HG02610 (cell line): ENCODE results near the gene PLEKHB1.

Experiments
- ATAC-seq: cut with Tn5 transposase; IDR thresholded peaks from one replicate; pipeline ENCODE4 v1.9.1; 2021; ENCODE audit warnings: mild to moderate bottlenecking, moderate library complexity; ENCODE audit not compliant: unreplicated experiment

Gene PLEKHB1

GRCh38 chr11:73648121-73648520 is 1.7 kb downstream of the PLEKHB1 start:
- ATAC-seq, result no peak

- no peak for ATAC-seq
These were observed 2.2 kb downstream of the PLEKHB1 start for GRCh38 chr11:73648571-73649046.

- no peak for ATAC-seq
These were observed 2.8 kb downstream of the PLEKHB1 start for GRCh38 chr11:73649206-73649605.

DNA sequence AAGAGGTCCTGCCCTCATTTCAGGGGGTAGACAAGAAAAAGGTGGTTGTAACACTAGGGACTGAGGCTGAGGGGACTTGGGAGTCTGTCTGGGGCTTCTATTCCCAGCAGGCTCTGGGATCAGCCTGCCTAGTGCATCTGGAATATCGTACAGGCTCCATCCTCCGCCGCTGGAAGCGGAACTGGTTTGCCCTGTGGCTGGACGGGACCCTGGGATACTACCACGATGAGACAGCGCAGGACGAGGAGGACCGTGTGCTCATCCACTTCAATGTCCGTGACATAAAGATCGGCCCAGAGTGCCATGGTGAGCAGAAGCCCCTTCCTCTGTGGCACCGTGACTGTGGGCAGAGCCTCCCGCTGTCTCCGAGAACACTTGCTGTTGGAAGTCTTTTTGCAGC is 4.0 kb downstream of the PLEKHB1 start:
- no peak for ATAC-seq

DNA sequence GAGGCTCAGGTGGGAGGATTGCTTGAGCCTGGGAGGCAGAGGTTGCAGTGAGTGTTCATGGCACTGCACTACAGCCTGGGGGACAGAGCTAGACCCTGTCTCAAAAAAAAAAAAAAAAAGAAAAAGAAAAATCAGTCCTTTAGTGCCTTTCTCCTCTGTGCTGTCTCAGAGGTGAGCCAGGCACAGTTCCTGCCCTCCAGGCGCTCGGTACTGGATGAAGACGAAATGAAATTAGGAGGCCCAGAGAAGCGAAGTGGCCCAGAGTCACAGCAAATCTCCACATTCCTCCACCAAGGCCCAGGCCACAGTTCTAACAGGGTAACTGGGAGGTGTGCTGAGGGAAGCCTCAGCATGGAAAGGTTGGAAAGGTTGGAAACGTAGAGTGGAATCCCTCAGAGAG is 4.9 kb downstream of the PLEKHB1 start:
- ATAC-seq, result no peak

DNA sequence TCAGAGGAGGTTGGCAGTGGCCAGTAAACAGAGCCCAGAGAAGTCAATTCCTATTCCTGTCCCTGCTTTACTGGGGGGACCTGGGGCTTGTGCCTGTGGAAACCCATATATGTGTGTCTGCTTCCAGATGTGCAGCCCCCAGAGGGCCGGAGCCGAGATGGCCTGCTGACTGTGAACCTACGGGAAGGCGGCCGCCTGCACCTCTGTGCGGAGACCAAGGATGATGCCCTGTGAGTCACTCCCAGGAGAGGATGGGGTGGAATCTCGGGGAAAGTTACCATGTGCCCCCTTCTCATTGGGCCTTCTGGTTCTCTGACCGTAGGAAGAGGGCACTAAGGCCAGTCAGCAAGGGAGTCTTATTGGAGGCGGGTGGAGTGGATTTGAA is 5.3 kb downstream of the PLEKHB1 start:
- no peak for ATAC-seq

GRCh38 chr11:73652046-73652730 is 5.8 kb downstream of the PLEKHB1 start:
- no peak for ATAC-seq

DNA sequence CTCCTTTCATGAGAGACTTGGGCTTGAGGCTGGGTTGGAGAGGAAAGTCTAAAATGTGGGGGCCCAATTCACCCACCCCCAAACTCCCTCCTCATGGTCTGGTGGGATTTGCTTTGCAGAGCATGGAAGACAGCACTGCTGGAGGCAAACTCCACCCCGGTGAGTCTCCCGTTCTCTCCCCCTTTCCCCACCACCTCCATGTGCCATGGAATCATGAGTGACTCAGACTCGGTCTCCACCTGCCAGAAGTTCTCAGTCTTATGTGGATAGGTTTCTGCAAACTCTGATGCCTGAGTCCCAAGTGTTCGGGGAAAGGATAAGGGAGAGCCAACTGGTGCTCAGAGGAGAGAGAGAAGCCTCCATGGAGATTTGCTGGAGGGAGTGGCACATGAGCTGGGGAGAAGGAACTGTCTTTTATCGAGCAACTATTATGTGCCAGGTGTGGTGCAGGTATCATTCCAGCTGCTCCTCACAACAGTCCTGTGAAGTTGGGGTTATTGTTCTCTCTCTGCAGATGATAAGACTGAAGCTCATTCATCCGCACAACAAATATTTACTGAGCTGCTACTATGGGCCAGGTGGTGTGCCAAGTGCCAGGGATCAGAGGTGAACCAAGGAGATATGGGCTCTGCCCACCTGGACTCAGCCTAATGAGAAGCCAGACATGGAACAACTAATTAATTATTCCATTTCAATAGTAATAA is 6.6 kb downstream of the PLEKHB1 start:
- no peak for ATAC-seq

DNA sequence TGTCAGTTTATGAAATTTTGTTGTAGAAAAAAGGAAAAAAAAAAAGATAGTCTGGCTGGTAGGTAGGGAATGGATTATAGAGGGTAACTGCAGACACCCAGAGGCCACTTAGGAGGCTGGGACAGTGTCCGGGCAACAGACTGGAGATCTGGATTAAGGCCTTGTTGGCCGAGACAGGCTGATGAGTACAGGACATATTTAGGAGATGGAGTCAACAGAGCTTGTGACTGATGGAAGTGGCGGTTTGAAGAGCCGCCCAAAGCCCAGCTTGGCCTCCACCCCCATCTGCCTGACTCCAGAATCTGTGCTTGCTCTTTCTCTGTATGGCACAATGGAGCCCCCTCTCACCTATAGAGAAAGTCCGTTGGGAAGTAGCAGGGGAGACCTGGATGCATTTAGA is 7.6 kb downstream of the PLEKHB1 start:
- no peak for ATAC-seq

DNA sequence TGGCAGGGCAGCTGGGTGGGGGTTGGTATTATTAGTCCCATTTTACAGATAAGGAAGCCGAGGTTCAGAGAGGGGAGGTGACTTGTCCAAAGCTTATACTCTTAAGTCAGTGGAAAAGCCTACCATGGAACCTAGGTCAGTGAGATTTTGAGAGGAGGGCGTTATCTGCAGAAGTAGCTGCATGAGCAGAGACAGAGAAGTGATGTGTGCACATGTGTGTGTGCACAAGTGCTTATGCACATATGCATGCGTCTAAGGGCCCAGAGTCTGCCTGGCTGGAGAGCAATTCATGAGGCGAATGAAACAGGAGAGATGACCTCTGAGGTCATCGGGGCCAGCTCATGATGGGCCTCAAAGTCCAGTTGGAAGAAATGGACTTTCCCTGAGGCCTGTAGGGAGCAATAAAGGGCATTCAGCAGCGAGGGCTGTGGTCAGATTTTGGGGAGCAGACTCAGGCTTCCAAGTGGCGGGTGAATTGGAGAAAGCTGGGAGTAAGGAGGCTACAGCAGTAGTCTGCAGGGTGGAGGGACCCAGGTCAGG is 8.2 kb downstream of the PLEKHB1 start:
- no peak for ATAC-seq

GRCh38 chr11:73655686-73656085 is 9.3 kb downstream of the PLEKHB1 start:
- ATAC-seq, result no peak

- no peak for ATAC-seq
These were observed 10.6 kb downstream of the PLEKHB1 start for GRCh38 chr11:73656985-73657384.

- ATAC-seq, result no peak
These were observed 13.6 kb downstream of the PLEKHB1 start for GRCh38 chr11:73659961-73660360.

- no peak for ATAC-seq
These were observed 14.2 kb downstream of the PLEKHB1 start for GRCh38 chr11:73660497-73661034.

- ATAC-seq, result peak; percentile 69
These were observed 14.8 kb downstream of the PLEKHB1 start for GRCh38 chr11:73661035-73661628.

DNA sequence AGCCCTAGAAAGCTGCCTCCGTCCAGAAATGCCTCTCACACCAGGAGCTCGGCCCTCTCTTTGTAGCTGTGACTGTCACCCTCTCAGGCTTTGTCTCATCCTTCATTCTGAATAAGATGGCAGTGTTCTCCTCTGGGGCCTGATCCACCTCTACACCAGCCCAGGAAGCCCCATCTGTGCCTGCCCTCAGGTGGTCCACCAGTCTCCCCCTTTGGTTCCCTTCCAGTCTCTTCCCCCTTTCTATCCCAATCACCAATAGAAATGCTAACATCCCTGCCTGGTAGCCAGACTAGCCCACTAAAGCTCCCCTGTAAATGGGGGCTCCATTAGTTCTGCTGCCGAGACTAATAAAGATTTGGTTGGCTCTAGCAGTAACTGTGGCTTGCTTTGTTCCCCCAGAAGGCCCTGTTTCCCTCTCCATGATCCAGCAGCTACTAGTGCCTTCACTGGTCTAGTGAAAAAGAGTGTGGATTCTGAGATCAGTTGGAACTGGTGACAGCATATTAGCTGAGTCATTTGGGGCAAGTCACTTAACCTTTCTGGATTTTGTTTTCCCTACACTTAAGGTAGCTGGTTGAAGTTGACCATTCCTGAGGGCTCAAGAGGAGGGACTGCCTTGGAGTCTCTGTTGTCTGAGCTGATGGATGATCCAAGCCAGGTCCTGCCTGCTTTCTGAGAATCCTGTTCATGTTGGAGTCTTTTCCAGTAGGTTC is 16.2 kb downstream of the PLEKHB1 start:
- ATAC-seq, result no peak

GRCh38 chr11:73663604-73664495 is 17.5 kb downstream of the PLEKHB1 start:
- ATAC-seq, result no peak

DNA sequence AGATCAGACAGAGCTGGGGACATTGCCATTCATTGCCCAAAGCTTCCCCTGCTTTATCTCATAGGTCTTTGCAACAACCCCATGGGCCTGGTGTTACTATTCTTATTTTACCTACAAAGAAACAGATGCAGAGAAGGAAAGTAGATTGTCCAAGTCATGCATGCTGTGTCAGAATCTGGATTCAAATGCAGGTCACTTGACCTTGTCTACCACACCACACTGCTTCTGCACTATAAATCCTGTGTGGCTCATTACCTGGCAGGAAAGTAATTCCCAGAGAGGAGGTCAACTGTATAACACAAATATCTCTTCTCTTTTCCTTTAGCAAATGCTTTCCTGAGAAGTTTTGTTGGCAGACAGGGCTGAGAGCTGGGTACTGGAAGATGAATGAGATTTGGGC is 18.5 kb downstream of the PLEKHB1 start:
- ATAC-seq, result no peak

DNA sequence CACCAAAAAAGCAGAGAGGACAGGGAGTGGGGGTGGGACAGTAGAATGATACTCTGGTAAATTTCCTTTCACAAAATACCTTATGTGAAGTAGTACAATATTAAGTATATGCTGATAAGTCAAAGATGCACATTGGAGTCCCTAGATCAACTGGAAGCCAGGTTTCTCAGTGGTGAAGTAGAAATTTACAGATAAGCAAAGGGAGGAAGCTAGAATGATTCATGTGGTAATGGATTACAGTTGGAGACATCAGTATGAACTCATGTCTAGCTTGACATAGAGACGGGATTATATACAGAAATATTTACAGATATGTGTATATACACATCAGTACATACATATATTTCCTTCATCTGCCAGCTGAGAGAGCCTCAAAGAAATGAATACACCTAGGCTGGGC is 21.5 kb downstream of the PLEKHB1 start:
- ATAC-seq, result no peak

GRCh38 chr11:73670808-73671207 is 24.4 kb downstream of the PLEKHB1 start:
- no peak for ATAC-seq
